HG03108 (cell line): ENCODE results near the gene MATN4.

Source experiments
- ATAC-seq: cut with Tn5 transposase; IDR thresholded peaks from one replicate; pipeline ENCODE4 v1.9.1; 2021; ENCODE audit warnings: moderate library complexity; ENCODE audit not compliant: unreplicated experiment

Gene MATN4

GRCh38 chr20:45316150-45317080 lies 8.3 kb upstream of the MATN4 start:
- ATAC-seq: no peak

- ATAC-seq: no peak
Measured at GRCh38 chr20:45315672-45316071, 7.6 kb upstream of the MATN4 start.

DNA sequence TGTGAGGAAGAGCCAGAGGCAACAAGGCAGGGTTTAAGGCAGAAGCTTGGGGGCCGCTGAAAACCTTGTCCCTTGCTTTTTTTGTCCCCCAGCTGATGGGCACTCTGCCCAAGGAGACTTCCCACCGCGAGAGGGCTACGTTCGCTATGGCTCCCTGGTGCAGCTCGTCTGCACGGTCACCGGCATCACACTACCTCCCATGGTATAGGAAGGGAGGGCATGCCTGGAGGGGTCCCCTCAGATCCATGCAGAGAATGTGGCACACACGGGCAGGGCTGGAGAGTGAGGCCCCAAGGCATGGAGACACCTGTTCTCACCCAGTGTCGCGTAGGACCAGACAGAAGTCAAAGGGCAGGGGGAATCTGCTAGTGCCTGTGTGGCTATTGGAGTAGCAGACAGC lies 5.8 kb upstream of the MATN4 start:
- ATAC-seq: no peak

DNA sequence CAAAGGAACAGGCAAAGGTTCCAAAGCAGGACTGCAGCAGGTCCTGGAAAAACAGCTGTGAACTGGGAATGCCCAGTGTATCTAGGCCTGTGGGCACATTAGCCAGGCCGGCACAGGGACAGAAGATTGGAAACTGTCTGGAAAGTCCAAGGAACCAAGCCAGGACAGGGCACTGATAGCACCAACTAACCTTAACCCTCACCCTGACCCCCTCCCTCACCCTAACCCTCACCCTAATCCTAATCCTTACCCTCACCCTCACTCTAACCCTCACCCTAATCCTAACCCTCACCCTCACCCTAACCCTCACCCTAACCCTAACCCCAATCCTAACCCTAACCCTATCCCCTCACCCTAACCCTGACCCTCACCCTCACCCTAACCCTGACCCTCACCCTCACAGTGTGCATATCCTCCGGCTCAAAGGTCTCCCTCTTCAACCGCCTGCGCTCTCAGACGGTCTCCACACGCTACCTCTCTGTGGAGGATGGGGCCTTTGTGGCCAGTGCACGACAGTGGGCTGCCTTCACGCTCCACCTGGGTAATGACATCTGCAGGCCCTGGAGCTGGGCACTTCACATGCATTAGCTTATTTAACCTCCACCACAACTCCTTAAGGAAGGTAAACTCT lies 5.1 kb upstream of the MATN4 start:
- no peak for ATAC-seq

- no peak for ATAC-seq
Measured at GRCh38 chr20:45312241-45312640, 4.1 kb upstream of the MATN4 start.

DNA sequence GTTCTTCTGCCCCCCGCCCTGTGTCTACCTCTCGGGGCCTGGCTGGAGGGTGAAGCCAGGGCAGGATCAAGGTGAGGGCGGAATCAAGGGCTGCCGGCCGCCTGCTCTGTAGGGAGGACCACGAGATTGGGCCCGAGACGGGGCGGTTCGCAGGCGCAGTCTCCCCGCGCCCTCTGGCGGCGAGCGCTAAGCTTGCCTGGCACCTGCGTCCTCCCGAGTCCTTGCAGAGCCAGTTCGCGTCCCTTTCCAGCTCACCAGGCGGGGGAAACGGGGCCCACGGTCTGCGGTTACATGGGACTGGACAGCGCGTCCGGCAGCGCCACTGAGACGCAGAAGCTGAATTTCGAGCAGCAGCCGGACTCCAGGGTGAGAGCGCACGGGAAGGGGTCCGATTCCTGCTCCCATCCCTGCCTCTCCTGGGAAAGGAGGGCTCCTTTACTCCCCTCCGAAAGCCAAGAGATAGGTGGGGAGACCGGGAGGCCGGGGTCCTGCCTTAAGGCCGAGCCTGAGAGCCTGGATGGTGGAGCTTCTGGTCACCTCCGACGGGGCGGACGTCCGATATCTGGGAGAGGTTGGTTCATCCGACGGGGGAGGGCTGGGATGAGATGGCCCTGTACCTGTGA lies 3.6 kb upstream of the MATN4 start:
- no peak for ATAC-seq

GRCh38 chr20:45309075-45309474 lies 976 bp upstream of the MATN4 start:
- no peak for ATAC-seq

GRCh38 chr20:45307076-45307640 lies 941 bp downstream of the MATN4 start:
- ATAC-seq: no peak

DNA sequence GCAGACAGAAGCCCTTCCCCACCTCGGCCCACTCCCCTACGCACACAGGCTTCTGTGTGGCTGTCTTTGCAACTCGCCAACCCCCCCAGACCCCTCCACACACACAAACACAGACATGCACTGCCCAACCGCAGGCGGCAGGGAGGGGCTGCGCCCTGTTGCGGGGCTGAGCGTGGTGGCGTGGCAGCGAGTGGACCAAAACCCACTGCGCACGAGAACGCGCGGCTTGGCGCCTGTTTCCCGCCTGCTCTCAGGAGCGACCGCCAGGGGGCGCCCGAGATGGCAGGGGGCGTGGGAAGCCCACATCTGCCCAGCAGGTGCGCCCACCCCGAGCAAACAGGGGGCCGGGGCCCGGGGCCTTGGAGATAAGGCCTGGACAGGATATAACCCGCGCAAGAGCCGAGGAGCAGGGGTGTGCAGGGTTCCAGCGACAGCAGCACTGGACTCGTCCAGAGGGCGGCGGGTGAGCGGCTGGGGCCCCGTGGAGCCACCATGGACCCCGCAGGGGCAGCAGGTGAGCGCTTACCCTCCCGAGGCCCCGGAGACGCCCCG lies 1.6 kb downstream of the MATN4 start, which contains the start of gene RBPJL:
Gene RBPJL (plus strand): TSS at position 410 of the 552 bp plus-strand sequence. CDS start 83 bp downstream, at position 493.
- no peak for ATAC-seq

DNA sequence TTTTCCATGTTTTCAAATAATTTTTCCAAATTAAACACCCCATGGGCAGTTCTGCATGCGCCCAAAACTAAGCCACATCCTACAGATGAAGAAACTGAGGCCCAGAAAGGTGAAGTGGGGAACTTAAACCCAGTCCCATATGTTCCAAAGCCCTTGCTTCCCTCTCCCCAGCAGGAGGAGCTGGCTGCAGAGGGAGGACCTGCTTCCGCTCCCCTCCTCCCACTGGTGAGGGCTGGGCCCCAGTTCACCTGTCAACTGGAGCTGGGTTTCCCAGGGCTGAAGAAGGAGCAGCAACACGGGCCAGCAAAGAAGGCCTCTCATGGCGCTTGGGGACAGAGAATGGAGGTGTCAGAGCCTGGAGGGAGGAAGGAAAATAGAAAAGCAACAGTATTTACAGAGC lies 2.8 kb downstream of the MATN4 start:
- no peak for ATAC-seq

GRCh38 chr20:45304464-45304999 lies 3.6 kb downstream of the MATN4 start:
- ATAC-seq: no peak

GRCh38 chr20:45303586-45304463 lies 4.3 kb downstream of the MATN4 start:
- no peak for ATAC-seq

DNA sequence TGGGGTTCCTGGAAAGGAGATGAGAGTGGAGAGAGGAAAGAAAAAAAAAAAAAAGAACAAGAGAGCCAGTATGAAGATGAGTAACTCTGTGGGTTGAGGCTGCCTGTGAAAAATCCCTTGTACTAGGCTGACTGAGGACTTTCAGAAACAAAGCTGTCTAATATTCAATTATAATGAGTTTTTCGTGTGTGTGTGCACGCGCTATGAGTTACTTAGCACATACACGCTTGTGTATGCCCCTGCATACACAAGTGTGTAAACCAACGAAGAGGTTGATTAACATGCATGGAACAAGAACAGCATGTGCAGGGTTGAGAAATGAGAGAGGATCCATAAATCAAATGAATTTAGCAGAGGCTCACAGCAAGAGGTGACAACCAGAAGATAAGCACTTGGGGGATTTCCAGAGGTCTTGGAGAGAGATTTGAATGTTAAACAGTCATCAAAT lies 6.3 kb downstream of the MATN4 start:
- no peak for ATAC-seq

- ATAC-seq: no peak
Measured at GRCh38 chr20:45300961-45301360, 7.1 kb downstream of the MATN4 start.

DNA sequence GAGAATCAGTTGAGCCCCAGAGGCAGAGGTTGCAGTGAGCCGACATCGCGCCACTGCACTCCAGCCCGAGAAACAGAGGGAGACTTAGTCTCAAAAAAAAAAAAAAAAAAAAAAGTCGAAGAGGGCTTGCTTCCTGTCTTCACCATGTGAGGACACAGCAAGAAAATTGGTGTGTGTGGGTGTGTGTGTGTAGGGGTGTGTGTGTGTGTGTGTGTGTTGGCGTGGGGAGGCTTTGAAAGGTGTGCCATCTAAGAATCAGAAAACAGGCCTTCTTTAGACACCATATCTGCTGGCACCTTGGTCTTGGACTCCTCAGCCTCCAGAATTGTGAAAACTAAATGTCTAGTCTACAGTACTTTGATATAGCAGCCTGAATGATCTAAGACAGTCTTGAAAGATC lies 8.3 kb downstream of the MATN4 start:
- ATAC-seq: no peak

DNA sequence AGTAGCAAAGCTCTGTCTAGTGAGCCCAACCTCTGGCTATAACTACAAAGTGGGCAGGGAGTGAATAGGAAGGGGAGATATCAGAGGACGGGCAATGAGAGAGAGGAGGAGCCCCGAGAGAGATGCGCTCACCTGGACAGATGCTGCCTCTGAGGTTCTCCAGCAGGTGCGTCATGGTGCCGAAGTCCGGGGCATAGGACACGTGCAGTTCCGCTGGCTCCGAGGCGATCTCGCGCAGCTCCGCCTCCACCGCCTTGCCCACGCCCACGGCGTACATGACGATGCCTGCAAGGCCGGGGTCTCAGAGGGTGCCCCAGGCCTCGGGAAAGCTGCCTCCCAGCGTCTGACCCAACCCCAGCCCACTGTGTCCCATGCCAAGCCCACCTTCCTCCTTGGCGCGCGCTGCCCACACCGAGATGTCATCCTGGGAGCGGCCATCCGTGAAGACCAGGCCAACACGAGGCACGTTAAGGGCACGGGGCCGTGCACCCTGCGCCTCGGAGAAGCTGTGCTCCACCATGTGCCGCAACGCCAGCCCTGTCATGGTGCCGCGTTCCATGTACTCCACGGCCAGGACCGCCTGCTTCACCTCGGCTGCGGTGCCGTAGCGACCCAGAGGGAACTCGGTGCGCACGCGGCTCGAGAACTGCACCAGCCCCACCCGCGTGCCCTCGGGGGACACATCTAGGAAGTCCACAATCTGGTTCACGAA lies 10.2 kb downstream of the MATN4 start:
- ATAC-seq: no peak

DNA sequence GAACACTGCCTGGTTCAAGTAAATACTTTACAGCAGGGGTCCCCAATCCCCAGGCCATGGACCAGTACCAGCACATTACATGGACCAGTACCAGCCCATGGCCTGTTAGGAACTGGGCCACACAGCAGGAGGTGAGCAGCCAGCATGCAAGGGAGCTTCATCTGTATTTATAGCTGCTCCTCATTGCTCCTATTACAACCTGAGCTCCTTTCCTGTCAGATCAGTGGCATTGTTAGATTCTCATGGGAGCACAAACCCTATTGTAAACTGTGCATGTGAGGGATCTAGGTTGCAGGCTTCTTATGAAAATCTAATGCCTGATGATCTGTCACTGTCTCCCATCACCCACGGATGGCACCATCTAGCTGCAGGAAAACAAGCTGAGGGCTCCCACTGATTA lies 13.4 kb downstream of the MATN4 start:
- no peak for ATAC-seq

DNA sequence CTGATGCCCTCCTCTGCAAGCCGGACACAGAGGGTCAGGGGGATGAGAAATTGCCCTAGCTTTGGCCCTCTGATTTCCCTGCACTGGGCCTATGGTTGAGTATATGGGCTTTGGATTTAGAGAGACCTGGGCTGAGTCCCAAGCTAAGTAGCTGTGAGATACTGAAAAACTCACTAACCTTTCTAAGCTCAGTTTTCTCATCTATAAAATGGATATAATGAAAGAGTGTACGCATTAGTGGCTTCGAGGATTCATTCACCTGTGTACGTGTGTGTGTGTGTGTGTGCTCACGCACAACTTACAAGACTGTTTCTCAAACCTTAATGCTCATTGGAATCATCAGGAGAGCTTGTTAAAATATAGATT lies 14.1 kb downstream of the MATN4 start:
- no peak for ATAC-seq
